Measurements from ENCODE around the gene FAM20C. TPM values are rescaled to one million over a fixed set of nuclear protein-coding genes. Genes with fewer than 3 reads are reported as not detected.

FAM20C gene
- polyA plus RNA-seq, 6 donors from 2014 or later = 0.18 TPM; not detected in 5

- peak overlapping the region in 1 of 8 donors; percentile 82 for H3K4me3 Mint-ChIP-seq
- H3K4me1 Mint-ChIP-seq = peaks cover 4 to 5% (median 4%) of the 10 kb centered on the region in 3 donors
- ATAC-seq (ENCODE audit: low read depth in 2 of 2) (no peak), DNase-seq (no peak)
- no peaks in the 10 kb centered on the region for H3K27me3 Mint-ChIP-seq
- peaks cover 0 to 20% (median 5%) of the 10 kb centered on the region in 7 donors for H3K9me3 Mint-ChIP-seq
- peaks cover 0 to 6% of the 10 kb centered on the region in 2 donors for H3K36me3 Mint-ChIP-seq
- no peak overlapping the region for H3K27ac Mint-ChIP-seq
These were observed 74.8 kb downstream of the FAM20C start for GRCh38 chr7:266851-267840.

- H3K4me3 Mint-ChIP-seq = no peak overlapping the region
- H3K27me3 Mint-ChIP-seq = no peaks in the 10 kb centered on the region
- no peak for DNase-seq
- H3K9me3 Mint-ChIP-seq = peaks cover 12 to 25% (median 13%) of the 10 kb centered on the region in 7 donors
- H3K27ac Mint-ChIP-seq = no peak overlapping the region
- H3K4me1 Mint-ChIP-seq = no peaks in the 10 kb centered on the region
- no peak for ATAC-seq (ENCODE audit: low read depth in 2 of 2)
- peaks cover 0 to 13% of the 10 kb centered on the region in 2 donors for H3K36me3 Mint-ChIP-seq
These were observed 76.6 kb downstream of the FAM20C start for GRCh38 chr7:268991-269390.

GRCh38 chr7:269721-270120 is 77.3 kb downstream of the FAM20C start:
- no peaks in the 10 kb centered on the region for H3K4me1 Mint-ChIP-seq
- no peak for ATAC-seq (ENCODE audit: low read depth in 2 of 2)

GRCh38 chr7:270351-270983 is 78.1 kb downstream of the FAM20C start:
- no peak for ATAC-seq (ENCODE audit: low read depth in 2 of 2)
- Mint-ChIP-seq H3K27me3 (no peaks in the 10 kb centered on the region), H3K27ac (no peak overlapping the region), H3K9me3 (peaks cover 12 to 27% (median 25%) of the 10 kb centered on the region in 7 donors), H3K4me3 (no peak overlapping the region), H3K36me3 (peaks cover 0 to 27% of the 10 kb centered on the region in 2 donors), H3K4me1 (no peaks in the 10 kb centered on the region)
- DNase-seq = no peak

More at GRCh38 chr7:269721-270120, 77.3 kb downstream of the FAM20C start:
- Mint-ChIP-seq H3K36me3 (peaks cover 0 to 21% of the 10 kb centered on the region in 2 donors), H3K4me3 (peak overlapping the region in 2 of 8 donors; percentile 41 to 42), H3K27me3 (no peaks in the 10 kb centered on the region), H3K9me3 (peaks cover 12 to 22% (median 19%) of the 10 kb centered on the region in 7 donors), H3K27ac (peak overlapping the region in 2 of 6 donors; percentile 43 to 69)
- DNase-seq = no peak

- DNase-seq (no peak), ATAC-seq (ENCODE audit: low read depth in 2 of 2) (no peak)
- H3K4me1 Mint-ChIP-seq = no peaks in the 10 kb centered on the region
- H3K36me3 Mint-ChIP-seq = peaks cover 0 to 27% of the 10 kb centered on the region in 2 donors
- peak overlapping the region in 1 of 8 donors; percentile 35 for H3K4me3 Mint-ChIP-seq
- peak overlapping the region in 1 of 6 donors; percentile 52 for H3K27ac Mint-ChIP-seq
- peaks cover 12 to 30% (median 27%) of the 10 kb centered on the region in 7 donors for H3K9me3 Mint-ChIP-seq
- H3K27me3 Mint-ChIP-seq = no peaks in the 10 kb centered on the region
These were observed 79.1 kb downstream of the FAM20C start for GRCh38 chr7:271266-272107.

GRCh38 chr7:272108-272615 is 79.8 kb downstream of the FAM20C start:
- no peak overlapping the region for H3K4me3 Mint-ChIP-seq
- H3K4me1 Mint-ChIP-seq = no peaks in the 10 kb centered on the region
- no peak for DNase-seq
- ATAC-seq (ENCODE audit: low read depth in 2 of 2) = no peak
- H3K27me3 Mint-ChIP-seq = peaks cover 0 to 2% (median 1%) of the 10 kb centered on the region in 3 donors
- H3K27ac Mint-ChIP-seq = no peak overlapping the region
- peaks cover 0 to 30% of the 10 kb centered on the region in 2 donors for H3K36me3 Mint-ChIP-seq
- peaks cover 12 to 32% (median 30%) of the 10 kb centered on the region in 7 donors for H3K9me3 Mint-ChIP-seq

GRCh38 chr7:272631-273030 is 80.3 kb downstream of the FAM20C start:
- Mint-ChIP-seq H3K4me1 (no peaks in the 10 kb centered on the region), H3K4me3 (no peak overlapping the region), H3K27ac (no peak overlapping the region), H3K9me3 (peaks cover 15 to 35% (median 32%) of the 10 kb centered on the region in 7 donors), H3K27me3 (peaks cover 0 to 7% (median 5%) of the 10 kb centered on the region in 3 donors), H3K36me3 (peaks cover 0 to 34% of the 10 kb centered on the region in 2 donors)
- ATAC-seq (ENCODE audit: low read depth in 2 of 2) (no peak), DNase-seq (no peak)

- peak overlapping the region in 1 of 8 donors; percentile 32 for H3K4me3 Mint-ChIP-seq
- DNase-seq = no peak
- ATAC-seq (ENCODE audit: low read depth in 2 of 2) = no peak
These were observed 81.0 kb downstream of the FAM20C start for GRCh38 chr7:273327-273726.

GRCh38 chr7:274266-274665 is 81.9 kb downstream of the FAM20C start:
- Mint-ChIP-seq H3K36me3 (peaks cover 0 to 34% of the 10 kb centered on the region in 2 donors), H3K4me1 (no peaks in the 10 kb centered on the region), H3K4me3 (no peak overlapping the region), H3K27ac (peak overlapping the region in 1 of 6 donors; percentile 59), H3K9me3 (peaks cover 15 to 35% (median 32%) of the 10 kb centered on the region in 7 donors), H3K27me3 (peaks cover 0 to 14% (median 9%) of the 10 kb centered on the region in 3 donors)
- ATAC-seq (ENCODE audit: low read depth in 2 of 2) (no peak), DNase-seq (no peak)

More at GRCh38 chr7:273327-273726, 81.0 kb downstream of the FAM20C start:
- H3K27me3 Mint-ChIP-seq = peaks cover 0 to 14% (median 9%) of the 10 kb centered on the region in 3 donors
- H3K27ac Mint-ChIP-seq = peak overlapping the region in 1 of 6 donors; percentile 16
- H3K36me3 Mint-ChIP-seq = peaks cover 0 to 34% of the 10 kb centered on the region in 2 donors
- no peaks in the 10 kb centered on the region for H3K4me1 Mint-ChIP-seq
- H3K9me3 Mint-ChIP-seq = peaks cover 15 to 35% (median 32%) of the 10 kb centered on the region in 7 donors

- DNase-seq = no peak
- peaks cover 15 to 38% (median 32%) of the 10 kb centered on the region in 7 donors for H3K9me3 Mint-ChIP-seq
These were observed 84.0 kb downstream of the FAM20C start for GRCh38 chr7:276230-276835.

GRCh38 chr7:277228-277627 is 84.9 kb downstream of the FAM20C start:
- peaks cover 15 to 41% (median 32%) of the 10 kb centered on the region in 7 donors for H3K9me3 Mint-ChIP-seq
- no peak for ATAC-seq (ENCODE audit: low read depth in 2 of 2)
- H3K27ac Mint-ChIP-seq = no peak overlapping the region
- H3K36me3 Mint-ChIP-seq = peaks cover 0 to 34% of the 10 kb centered on the region in 2 donors
- no peak overlapping the region for H3K4me3 Mint-ChIP-seq
- peaks cover 9 to 32% (median 24%) of the 10 kb centered on the region in 3 donors for H3K27me3 Mint-ChIP-seq
- H3K4me1 Mint-ChIP-seq = no peaks in the 10 kb centered on the region
- DNase-seq = no peak

More at GRCh38 chr7:276230-276835, 84.0 kb downstream of the FAM20C start:
- no peaks in the 10 kb centered on the region for H3K4me1 Mint-ChIP-seq
- no peak for ATAC-seq (ENCODE audit: low read depth in 2 of 2)
- H3K4me3 Mint-ChIP-seq = no peak overlapping the region
- H3K27ac Mint-ChIP-seq = no peak overlapping the region
- peaks cover 6 to 27% (median 20%) of the 10 kb centered on the region in 3 donors for H3K27me3 Mint-ChIP-seq
- H3K36me3 Mint-ChIP-seq = peaks cover 0 to 34% of the 10 kb centered on the region in 2 donors

GRCh38 chr7:278081-278480 is 85.7 kb downstream of the FAM20C start:
- H3K9me3 Mint-ChIP-seq = peaks cover 9 to 37% (median 26%) of the 10 kb centered on the region in 7 donors
- peaks cover 9 to 32% (median 24%) of the 10 kb centered on the region in 3 donors for H3K27me3 Mint-ChIP-seq
- H3K4me3 Mint-ChIP-seq = no peak overlapping the region
- no peak overlapping the region for H3K27ac Mint-ChIP-seq
- ATAC-seq (ENCODE audit: low read depth in 2 of 2) (no peak), DNase-seq (no peak)
- H3K36me3 Mint-ChIP-seq = peaks cover 0 to 29% of the 10 kb centered on the region in 2 donors
- H3K4me1 Mint-ChIP-seq = no peaks in the 10 kb centered on the region

Data from naive B cell (primary cell).